Fibroblast of lung (primary cell): Measurements from ENCODE around the gene HAS3.

Experiments used
- EZH2 ChIP-seq: IDR thresholded peaks from 2 replicates; pipeline ENCODE4 v1.5.1; 2012; ENCODE audit warnings: low read length, control low read depth, mild to moderate bottlenecking; ENCODE audit errors: missing control alignments
- TF ChIP-seq, protein P1 (sequence below), 2 donors: IDR thresholded peaks in 1 of 2; conservative IDR thresholded peaks in 1 of 2; 1 replicate in 1 of 2; 2 replicates in 1 of 2; pipeline ENCODE4 v1.5.1; 2011 to 2012; ENCODE audit warnings: low read length in 2 of 2, control low read depth in 1 of 2, inconsistent platforms in 1 of 2, low read depth in 1 of 2, mild to moderate bottlenecking in 1 of 2

GRCh38 chr16:69111876-69112230 is 6.4 kb downstream of the HAS3 start:
- no peak for TF ChIP-seq EZH2
- TF ChIP-seq, protein P1, sequence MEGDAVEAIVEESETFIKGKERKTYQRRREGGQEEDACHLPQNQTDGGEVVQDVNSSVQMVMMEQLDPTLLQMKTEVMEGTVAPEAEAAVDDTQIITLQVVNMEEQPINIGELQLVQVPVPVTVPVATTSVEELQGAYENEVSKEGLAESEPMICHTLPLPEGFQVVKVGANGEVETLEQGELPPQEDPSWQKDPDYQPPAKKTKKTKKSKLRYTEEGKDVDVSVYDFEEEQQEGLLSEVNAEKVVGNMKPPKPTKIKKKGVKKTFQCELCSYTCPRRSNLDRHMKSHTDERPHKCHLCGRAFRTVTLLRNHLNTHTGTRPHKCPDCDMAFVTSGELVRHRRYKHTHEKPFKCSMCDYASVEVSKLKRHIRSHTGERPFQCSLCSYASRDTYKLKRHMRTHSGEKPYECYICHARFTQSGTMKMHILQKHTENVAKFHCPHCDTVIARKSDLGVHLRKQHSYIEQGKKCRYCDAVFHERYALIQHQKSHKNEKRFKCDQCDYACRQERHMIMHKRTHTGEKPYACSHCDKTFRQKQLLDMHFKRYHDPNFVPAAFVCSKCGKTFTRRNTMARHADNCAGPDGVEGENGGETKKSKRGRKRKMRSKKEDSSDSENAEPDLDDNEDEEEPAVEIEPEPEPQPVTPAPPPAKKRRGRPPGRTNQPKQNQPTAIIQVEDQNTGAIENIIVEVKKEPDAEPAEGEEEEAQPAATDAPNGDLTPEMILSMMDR (conservative IDR thresholded peaks at IDR 0.05 in 1 of 2, IDR thresholded peaks at IDR 0.05 in 1 of 2; ENCODE audit: low read depth in 1 of 2, low read length in 2 of 2) = no peak
